Measurements from ENCODE around the gene KCNS1.
"Not testable (repeated sequence)": the region's sequence is repeated elsewhere in the genome, so short reads cannot be mapped to it uniquely, and the experiment has no call there.

The KCNS1 gene

GRCh38 chr20:45077559-45077958, 23.4 kb downstream of the KCNS1 start:
- DNase-seq (ENCODE audit: low read depth): no peak

- no peak for DNase-seq (ENCODE audit: low read depth)
Measured at GRCh38 chr20:45073221-45073620, 27.7 kb downstream of the KCNS1 start.

- DNase-seq (ENCODE audit: low read depth): no peak
Measured at GRCh38 chr20:45072066-45072465, 28.9 kb downstream of the KCNS1 start.

GRCh38 chr20:45070932-45071632, 29.8 kb downstream of the KCNS1 start:
- no peak for DNase-seq (ENCODE audit: low read depth)

- DNase-seq (ENCODE audit: low read depth): no peak
Measured at GRCh38 chr20:45069261-45069660, 31.7 kb downstream of the KCNS1 start.

GRCh38 chr20:45067558-45067957, 33.4 kb downstream of the KCNS1 start:
- no peak for DNase-seq (ENCODE audit: low read depth)

- DNase-seq (ENCODE audit: low read depth): no peak
Measured at GRCh38 chr20:45067087-45067486, 33.8 kb downstream of the KCNS1 start.

- DNase-seq (ENCODE audit: low read depth): no peak
Measured at GRCh38 chr20:45066372-45066771, 34.6 kb downstream of the KCNS1 start.

- no peak for DNase-seq (ENCODE audit: low read depth)
Measured at GRCh38 chr20:45064812-45065211, 36.1 kb downstream of the KCNS1 start.

GRCh38 chr20:45063107-45063506, 37.8 kb downstream of the KCNS1 start:
- DNase-seq (ENCODE audit: low read depth): not testable (repeated sequence)

- DNase-seq (ENCODE audit: low read depth): peak; percentile 89
Measured at GRCh38 chr20:45061244-45061643, 39.7 kb downstream of the KCNS1 start.

- no peak for DNase-seq (ENCODE audit: low read depth)
Measured at GRCh38 chr20:45060294-45060693, 40.6 kb downstream of the KCNS1 start.

GRCh38 chr20:45059022-45059728, 41.8 kb downstream of the KCNS1 start:
- peak; percentile 38 for DNase-seq (ENCODE audit: low read depth)

- DNase-seq (ENCODE audit: low read depth): no peak
Measured at GRCh38 chr20:45058168-45058850, 42.6 kb downstream of the KCNS1 start.

GRCh38 chr20:45056473-45057173, 44.3 kb downstream of the KCNS1 start:
- DNase-seq (ENCODE audit: low read depth): no peak

GRCh38 chr20:45055056-45055455, 45.9 kb downstream of the KCNS1 start:
- no peak for DNase-seq (ENCODE audit: low read depth)

GRCh38 chr20:45053430-45054351, 47.2 kb downstream of the KCNS1 start:
- DNase-seq (ENCODE audit: low read depth): no peak

- DNase-seq (ENCODE audit: low read depth): no peak
Measured at GRCh38 chr20:45052698-45053429, 48.1 kb downstream of the KCNS1 start.

- DNase-seq (ENCODE audit: low read depth): no peak
Measured at GRCh38 chr20:45051204-45052060, 49.5 kb downstream of the KCNS1 start.

Data from fibroblast of the conjunctiva (primary cell).